Fibroblast of skin of right quadriceps (primary cell): ENCODE data around the gene L3MBTL4.

Experiments used
- DNase-seq: peaks from one replicate; pipeline ENCODE4 v3.0.0-alpha.2; 2013

Gene L3MBTL4

GRCh38 chr18:5944448-5944847, 470.3 kb downstream of the L3MBTL4 start:
- DNase-seq = no peak

DNA sequence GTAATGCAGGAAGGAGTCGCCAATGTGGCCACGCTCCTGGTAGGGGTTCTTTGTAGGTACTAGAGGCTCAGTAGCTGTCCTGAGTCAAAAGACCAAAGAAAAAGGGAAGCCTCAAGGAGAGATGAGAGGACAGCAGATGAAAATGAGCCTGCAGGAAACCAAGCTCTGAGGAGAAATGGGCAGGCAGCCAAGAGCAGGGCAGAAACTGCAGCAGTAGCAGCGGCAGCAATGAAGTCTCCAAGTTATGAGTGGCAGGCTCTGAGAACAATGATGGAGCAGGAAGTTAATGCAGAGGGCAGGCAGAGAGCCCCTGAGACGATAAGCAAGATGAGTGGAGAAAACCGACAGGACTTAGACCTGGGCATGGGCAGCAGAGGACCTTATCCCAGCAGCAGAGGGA, 471.2 kb downstream of the L3MBTL4 start:
- peak; percentile 30 for DNase-seq

DNA sequence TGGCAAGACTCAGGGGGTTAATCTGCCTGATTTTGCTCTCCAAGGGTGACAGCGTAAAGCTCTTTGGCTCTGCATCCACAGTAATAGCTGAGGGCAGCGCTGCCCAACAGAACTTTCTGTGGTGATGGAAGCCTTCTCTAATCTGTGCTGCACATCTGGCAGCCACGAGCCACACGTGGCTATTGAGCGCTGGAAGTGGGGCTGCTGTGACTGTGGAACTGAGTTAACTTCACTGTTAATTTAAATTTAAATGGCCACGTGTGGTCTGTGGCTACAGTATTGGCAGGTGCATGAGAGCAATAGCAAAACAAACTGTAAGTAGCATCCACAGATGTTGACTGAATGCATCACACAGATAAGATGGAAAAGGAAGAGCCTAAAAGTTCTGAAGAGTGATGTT, 472.1 kb downstream of the L3MBTL4 start:
- DNase-seq = no peak

DNA sequence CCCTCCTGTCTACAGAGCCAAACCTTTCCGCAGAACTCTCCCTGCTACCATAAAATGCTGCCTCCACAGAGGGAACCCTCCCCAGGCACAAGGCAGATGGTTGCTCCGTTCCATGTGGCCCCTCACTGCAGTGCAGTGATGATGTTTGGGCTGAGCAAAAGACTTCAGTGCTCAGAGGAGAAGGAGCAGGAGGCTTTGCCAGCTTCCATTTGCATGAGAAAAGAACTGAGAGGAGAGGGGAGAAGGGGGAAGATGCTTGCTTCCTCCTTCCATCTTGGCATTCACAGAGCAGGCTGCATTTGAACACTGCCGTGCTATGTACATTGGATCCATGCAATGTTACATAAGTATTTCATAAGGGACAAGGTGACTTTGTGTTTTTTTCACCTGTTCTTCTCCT, 472.8 kb downstream of the L3MBTL4 start:
- no peak for DNase-seq

GRCh38 chr18:5939801-5940667, 474.7 kb downstream of the L3MBTL4 start:
- DNase-seq = no peak

DNA sequence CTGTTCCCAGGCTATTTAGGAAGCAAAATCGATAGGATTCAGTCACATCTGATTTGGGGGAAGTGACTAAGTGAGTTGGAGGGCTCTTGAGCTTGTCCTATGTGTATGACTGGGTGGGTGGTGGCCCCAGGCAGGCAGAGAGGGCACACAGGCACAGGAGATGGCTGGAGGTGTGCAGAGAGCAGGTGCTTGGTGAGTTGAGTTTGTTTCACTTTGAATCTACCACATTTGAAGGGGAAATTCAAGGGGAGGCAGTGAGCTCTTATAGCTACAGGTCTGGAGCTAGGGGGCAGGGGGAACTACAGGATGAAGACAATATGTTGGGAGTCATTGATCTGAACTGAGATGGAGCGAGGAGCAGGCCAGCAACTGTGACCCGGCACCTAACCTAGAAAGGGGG, 476.9 kb downstream of the L3MBTL4 start:
- no peak for DNase-seq

- no peak for DNase-seq
Observed at GRCh38 chr18:5937121-5937520, 477.6 kb downstream of the L3MBTL4 start.

GRCh38 chr18:5930789-5931188, 483.9 kb downstream of the L3MBTL4 start:
- DNase-seq = no peak

DNA sequence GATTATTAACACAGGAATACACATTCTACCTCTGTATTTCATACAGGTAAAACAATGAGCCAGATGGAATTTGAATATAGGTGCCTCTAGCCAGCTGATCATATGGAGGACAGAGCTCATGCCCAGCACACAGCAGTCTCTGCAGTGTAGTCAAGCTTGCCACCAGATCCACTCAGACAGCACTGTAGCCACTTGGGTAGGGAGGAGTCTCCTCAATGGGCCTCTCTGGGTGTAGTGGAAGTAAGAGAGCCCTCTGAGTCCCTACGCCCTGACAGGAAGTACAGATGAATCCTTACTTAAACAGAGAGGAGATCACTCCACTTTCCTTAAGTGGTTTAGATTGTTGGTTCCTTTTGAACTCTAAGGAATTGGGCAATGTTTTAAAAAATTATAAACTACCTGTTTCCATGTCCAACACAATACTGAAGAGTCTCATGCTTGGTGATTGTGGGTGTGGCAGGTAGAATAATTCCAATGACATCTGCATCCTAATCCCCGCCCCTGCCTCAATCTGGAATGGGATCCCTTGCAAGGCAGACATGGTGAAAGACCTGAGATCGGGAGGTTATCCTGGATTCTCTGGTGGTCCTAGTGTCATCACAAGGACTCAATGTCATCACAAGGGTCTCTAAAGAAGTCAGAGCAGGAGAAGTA, 496.4 kb downstream of the L3MBTL4 start:
- no peak for DNase-seq

DNA sequence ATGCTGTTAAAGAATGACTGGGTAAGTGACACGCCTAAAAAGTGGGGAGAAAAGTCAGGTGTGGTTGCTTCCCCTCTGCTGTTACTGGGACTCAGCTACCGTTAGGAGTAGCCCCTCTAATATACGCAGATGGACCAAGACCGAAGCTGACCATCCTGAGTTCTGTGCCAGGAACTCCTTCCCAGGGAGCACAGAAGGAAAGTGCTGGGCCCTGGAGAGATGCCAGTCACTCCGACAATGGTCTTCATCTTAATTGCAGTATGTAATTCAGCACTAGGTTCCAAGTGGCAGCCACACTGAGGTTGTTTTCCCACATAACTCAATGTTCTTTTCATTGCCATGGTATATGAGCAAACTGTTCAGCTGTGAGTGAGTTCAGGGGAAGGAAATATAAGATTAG, 499.8 kb downstream of the L3MBTL4 start:
- no peak for DNase-seq

DNA sequence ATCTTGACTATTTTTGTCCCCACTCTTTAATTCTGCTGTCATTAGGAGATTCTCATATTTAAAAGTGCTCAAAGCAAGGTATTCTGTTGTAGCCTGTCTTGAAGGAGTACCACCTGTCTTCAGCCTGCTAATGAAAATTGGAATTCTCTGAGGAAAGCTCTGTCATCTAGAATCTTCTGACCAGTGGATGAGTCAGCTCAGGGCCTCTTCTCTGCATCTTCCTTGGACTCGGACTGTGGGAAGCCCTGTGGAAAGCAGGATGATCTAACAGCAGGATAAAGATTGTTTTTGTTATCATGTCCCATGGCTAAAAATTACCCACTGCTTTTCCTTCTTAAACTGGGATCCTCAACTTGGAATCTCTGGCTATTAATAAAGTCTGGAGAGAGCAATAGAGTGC, 500.7 kb downstream of the L3MBTL4 start:
- DNase-seq = no peak

- DNase-seq = no peak
Observed at GRCh38 chr18:5912566-5912965, 502.1 kb downstream of the L3MBTL4 start.

- DNase-seq = no peak
Observed at GRCh38 chr18:5909125-5909524, 505.6 kb downstream of the L3MBTL4 start.
